Mesenchymal stem cell (in vitro differentiated cells and primary cell): ENCODE measurements around the gene SH3BGRL3.

ENCODE experiments used
- DNase-seq: peaks from one replicate; pipeline ENCODE4 v3.0.0-alpha.2; 2013
- H2AFZ ChIP-seq: one replicate; pipeline ENCODE4 v1.6.1; 2013; ENCODE audit warnings: low read depth, mild to moderate bottlenecking, control low read depth, inconsistent platforms, low read length, moderate library complexity
- H2AK5ac ChIP-seq: 2 replicates; pipeline ENCODE4 v1.6.1; 2013; ENCODE audit warnings: low read length, moderate library complexity, mild to moderate bottlenecking, inconsistent platforms; ENCODE audit not compliant: severe bottlenecking
- H2BK120ac ChIP-seq: one replicate; pipeline ENCODE4 v1.6.1; 2013; ENCODE audit warnings: low read depth, mild to moderate bottlenecking, inconsistent platforms, low read length, moderate library complexity
- H2BK12ac ChIP-seq, 2 experiments: one replicate each; pipeline ENCODE4 v1.6.1; 2013; ENCODE audit warnings: inconsistent platforms in 2 of 2, low read length in 2 of 2, mild to moderate bottlenecking in 2 of 2, moderate library complexity in 2 of 2, control low read depth in 1 of 2
- H2BK15ac ChIP-seq: one replicate; pipeline ENCODE4 v1.6.1; 2013; ENCODE audit warnings: mild to moderate bottlenecking, low read depth, inconsistent platforms; ENCODE audit not compliant: poor library complexity, severe bottlenecking
- H2BK5ac ChIP-seq: 2 replicates; pipeline ENCODE4 v1.6.1; 2013; ENCODE audit warnings: low read depth, mild to moderate bottlenecking, low read length, control low read depth, inconsistent platforms; ENCODE audit not compliant: poor library complexity, severe bottlenecking
- H3K14ac ChIP-seq, 2 experiments: one replicate each; pipeline ENCODE4 v1.6.1; 2013; ENCODE audit warnings: inconsistent platforms in 2 of 2, low read length in 2 of 2, control low read depth in 1 of 2, mild to moderate bottlenecking in 1 of 2, moderate library complexity in 1 of 2
- H3K18ac ChIP-seq, 2 experiments: one replicate each; pipeline ENCODE4 v1.6.1; 2013; ENCODE audit warnings: inconsistent platforms in 2 of 2, low read length in 2 of 2, control low read depth in 1 of 2, low read depth in 1 of 2, mild to moderate bottlenecking in 1 of 2
- H3K23ac ChIP-seq, 2 experiments: one replicate each; pipeline ENCODE4 v1.6.1; 2013; ENCODE audit warnings: inconsistent platforms in 2 of 2, low read length in 2 of 2, mild to moderate bottlenecking in 2 of 2, moderate library complexity in 2 of 2, control low read depth in 1 of 2
- H3K27ac ChIP-seq: 2 replicates; pipeline ENCODE4 v1.5.1; 2013; ENCODE audit warnings: mild to moderate bottlenecking, moderate library complexity, low read length, control low read depth, inconsistent platforms; ENCODE audit not compliant: poor library complexity, severe bottlenecking
- H3K27me3 ChIP-seq, 2 experiments: 2 replicates each; pipeline versions ENCODE4 v1.6.1 to v1.7.0; 2013; ENCODE audit warnings: low read length in 2 of 2, mild to moderate bottlenecking in 2 of 2, moderate library complexity in 2 of 2, control low read depth in 1 of 2, inconsistent platforms in 1 of 2; ENCODE audit not compliant: control insufficient read depth in 1 of 2, insufficient read depth in 1 of 2
- H3K36me3 ChIP-seq, 2 experiments: 2 replicates each; pipeline versions ENCODE4 v1.6.1 to v1.7.0; 2013; ENCODE audit warnings: low read length in 2 of 2, control low read depth in 1 of 2, inconsistent platforms in 1 of 2, low read depth in 1 of 2, mild to moderate bottlenecking in 1 of 2; ENCODE audit not compliant: insufficient read depth in 2 of 2, control insufficient read depth in 1 of 2
- H3K4ac ChIP-seq, 2 experiments: one replicate each; pipeline ENCODE4 v1.6.1; 2013; ENCODE audit warnings: inconsistent platforms in 2 of 2, low read length in 2 of 2, mild to moderate bottlenecking in 2 of 2, moderate library complexity in 2 of 2, control low read depth in 1 of 2, low read depth in 1 of 2
- H3K4me1 ChIP-seq: 2 replicates; pipeline ENCODE4 v1.6.1; 2013; ENCODE audit warnings: low read depth, low read length, control low read depth; ENCODE audit not compliant: control insufficient read depth, insufficient read depth
- H3K4me2 ChIP-seq: 2 replicates; pipeline ENCODE4 v1.6.1; 2013; ENCODE audit warnings: low read length, mild to moderate bottlenecking, inconsistent platforms; ENCODE audit not compliant: poor library complexity, severe bottlenecking
- H3K4me3 ChIP-seq, 2 experiments: 2 replicates each; pipeline versions ENCODE4 v1.5.1 to v1.7.0; 2013; ENCODE audit warnings: low read length in 2 of 2, mild to moderate bottlenecking in 2 of 2, control low read depth in 1 of 2, low read depth in 1 of 2; ENCODE audit not compliant: insufficient read depth in 1 of 2
- H3K79me1 ChIP-seq: replicated peaks from 2 replicates; pipeline ENCODE4 v1.6.1; 2013; ENCODE audit warnings: mild to moderate bottlenecking, control low read depth, low read length, inconsistent platforms; ENCODE audit not compliant: poor library complexity, severe bottlenecking
- H3K9ac ChIP-seq: 2 replicates; pipeline ENCODE4 v1.7.0; 2013; ENCODE audit warnings: mild to moderate bottlenecking, low read length, moderate library complexity
- H3K9me3 ChIP-seq: 2 replicates; pipeline ENCODE4 v1.7.0; 2013; ENCODE audit warnings: mild to moderate bottlenecking, low read length; ENCODE audit not compliant: control insufficient read depth
- H4K8ac ChIP-seq: one replicate; pipeline ENCODE4 v1.6.1; 2013; ENCODE audit warnings: inconsistent platforms, mild to moderate bottlenecking, low read length, moderate library complexity
- H4K91ac ChIP-seq: one replicate; pipeline ENCODE4 v1.6.1; 2013; ENCODE audit warnings: mild to moderate bottlenecking, low read length, inconsistent platforms
- WGBS: methylation state at CpG from one replicate; pipeline ENCODE4 v1.1.7; 2013; ENCODE audit warnings: mixed read lengths; 5-methylcytosine and 5-hydroxymethylcytosine counted together

The SH3BGRL3 gene

GRCh38 chr1:26321315-26322041, 41.6 kb downstream of the SH3BGRL3 start:
- Histone ChIP-seq H3K27ac (no peak overlapping the region), H3K27me3 (peaks cover 0 to 13% of the 10 kb centered on the region in 2 experiments), H3K14ac (no peak overlapping the region), H2BK5ac (no peak overlapping the region), H3K18ac (peak overlapping the region in 1 of 2 experiments; percentile 9), H3K4me2 (no peak overlapping the region), H4K8ac (peak overlapping the region; percentile 92), H3K79me1 (no peaks in the 10 kb centered on the region), H2BK15ac (no peak overlapping the region), H2BK12ac (peak overlapping the region in 1 of 2 experiments; percentile 25), H2AFZ (peak overlapping the region; percentile 3), H3K4me3 (no peak overlapping the region), H3K36me3 (no peaks in the 10 kb centered on the region), H3K4me1 (peaks cover 4% of the 10 kb centered on the region), H4K91ac (peak overlapping the region; percentile 3), H3K9ac (peak overlapping the region; percentile 48), H2AK5ac (no peak overlapping the region), H3K9me3 (no peaks in the 10 kb centered on the region), H3K23ac (no peak overlapping the region), H2BK120ac (no peak overlapping the region), H3K4ac (peak overlapping the region in 1 of 2 experiments; percentile 9)
- WGBS = 29% methylated on average over 12 of the region's 16 CpGs
- DNase-seq = peak; percentile 82

- no peak overlapping the region for H2BK15ac ChIP-seq
These were observed 42.1 kb downstream of the SH3BGRL3 start for GRCh38 chr1:26322042-26322331.

DNA sequence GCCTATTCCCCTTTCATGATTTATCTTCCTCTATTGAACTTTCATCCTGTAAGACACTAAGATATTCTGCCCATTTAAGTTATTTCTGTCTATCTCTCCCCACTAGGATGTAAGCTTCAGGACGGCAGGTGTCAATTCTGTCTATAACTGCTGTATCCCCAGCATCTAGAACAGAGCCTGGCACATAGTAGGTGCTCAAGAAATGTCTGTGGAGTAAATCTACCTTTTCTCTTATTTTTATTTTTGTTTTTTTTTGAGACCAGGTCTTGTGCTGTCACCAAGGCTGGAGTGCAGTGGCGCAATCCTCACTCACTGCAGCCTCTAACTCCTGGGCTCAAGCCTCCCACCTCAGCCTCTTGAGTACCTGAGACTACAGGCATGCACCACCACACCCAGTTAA, 43.5 kb downstream of the SH3BGRL3 start:
- no peak overlapping the region for H4K8ac ChIP-seq
- no peak overlapping the region for H3K4me2 ChIP-seq
- 94% methylated on average over 1 of the region's 2 CpGs for WGBS
- no peak overlapping the region for H2BK15ac ChIP-seq
- DNase-seq = no peak
- H3K4me3 ChIP-seq = no peak overlapping the region
- H2BK120ac ChIP-seq = no peak overlapping the region
- H3K4ac ChIP-seq = no peak overlapping the region
- no peak overlapping the region for H2BK5ac ChIP-seq
- H3K36me3 ChIP-seq = no peaks in the 10 kb centered on the region
- H2BK12ac ChIP-seq = no peak overlapping the region
- no peak overlapping the region for H3K18ac ChIP-seq
- no peak overlapping the region for H4K91ac ChIP-seq
- H3K9me3 ChIP-seq = no peaks in the 10 kb centered on the region
- no peak overlapping the region for H3K14ac ChIP-seq
- peaks cover 5 to 13% of the 10 kb centered on the region in 2 experiments for H3K27me3 ChIP-seq
- no peak overlapping the region for H2AFZ ChIP-seq
- no peak overlapping the region for H2AK5ac ChIP-seq
- H3K79me1 ChIP-seq = no peaks in the 10 kb centered on the region
- H3K23ac ChIP-seq = no peak overlapping the region
- H3K4me1 ChIP-seq = peaks cover 8% of the 10 kb centered on the region
- H3K27ac ChIP-seq = no peak overlapping the region
- H3K9ac ChIP-seq = no peak overlapping the region

More at GRCh38 chr1:26322042-26322331, 42.1 kb downstream of the SH3BGRL3 start:
- no peak for DNase-seq
- Histone ChIP-seq H3K79me1 (no peaks in the 10 kb centered on the region), H2BK5ac (no peak overlapping the region), H4K8ac (no peak overlapping the region), H3K4ac (no peak overlapping the region), H2BK120ac (no peak overlapping the region), H3K9me3 (no peaks in the 10 kb centered on the region), H3K4me2 (no peak overlapping the region), H2AK5ac (no peak overlapping the region), H2BK12ac (no peak overlapping the region), H3K18ac (no peak overlapping the region), H3K9ac (peak overlapping the region; percentile 48), H3K4me1 (peaks cover 4% of the 10 kb centered on the region), H3K23ac (no peak overlapping the region), H2AFZ (no peak overlapping the region), H3K27me3 (peaks cover 0 to 13% of the 10 kb centered on the region in 2 experiments), H4K91ac (no peak overlapping the region), H3K14ac (no peak overlapping the region), H3K27ac (no peak overlapping the region), H3K36me3 (no peaks in the 10 kb centered on the region), H3K4me3 (no peak overlapping the region)
- WGBS = 80% methylated on average over 8 of the region's 10 CpGs

- H3K14ac ChIP-seq = no peak overlapping the region
These were observed 44.7 kb downstream of the SH3BGRL3 start for GRCh38 chr1:26324550-26324949.

More at GRCh38 chr1:26324550-26324949, 44.7 kb downstream of the SH3BGRL3 start:
- H2AK5ac ChIP-seq = no peak overlapping the region
- no peak for DNase-seq
- H2BK15ac ChIP-seq = no peak overlapping the region
- H3K27me3 ChIP-seq = peaks cover 6 to 13% of the 10 kb centered on the region in 2 experiments
- no peak overlapping the region for H3K27ac ChIP-seq
- H2AFZ ChIP-seq = no peak overlapping the region
- no peak overlapping the region for H3K4me2 ChIP-seq
- no peak overlapping the region for H3K18ac ChIP-seq
- no peak overlapping the region for H3K23ac ChIP-seq
- no peak overlapping the region for H2BK120ac ChIP-seq
- no peak overlapping the region for H3K4ac ChIP-seq
- H4K91ac ChIP-seq = no peak overlapping the region
- no peak overlapping the region for H4K8ac ChIP-seq
- H3K36me3 ChIP-seq = no peaks in the 10 kb centered on the region
- peaks cover 8% of the 10 kb centered on the region for H3K4me1 ChIP-seq
- no peaks in the 10 kb centered on the region for H3K79me1 ChIP-seq
- H3K9ac ChIP-seq = no peak overlapping the region
- no peak overlapping the region for H3K4me3 ChIP-seq
- H3K9me3 ChIP-seq = no peaks in the 10 kb centered on the region
- no peak overlapping the region for H2BK5ac ChIP-seq
- 76% methylated on average over 2 of the region's 3 CpGs for WGBS
- H2BK12ac ChIP-seq = no peak overlapping the region
